ENCODE measurements around the gene ITGA1. TPM values are rescaled to one million over a fixed set of nuclear protein-coding genes. Genes with fewer than 3 reads are reported as not detected.

The ITGA1 gene
- total and polyA plus RNA-seq, 2 of the 8 experiments (the other 6 are each of a cell fraction or from before 2014, with no cell fraction given) = 2.3 to 9.0 TPM

- H3K79me1 ChIP-seq (ENCODE audit: low read depth, low read length) = no peaks in the 10 kb centered on the region
- H2BK20ac ChIP-seq (ENCODE audit: low read length) = no peak overlapping the region
- H3K9me3 ChIP-seq (ENCODE audit: insufficient read depth in 2 of 2, low read depth in 1 of 2, low read length in 1 of 2) = no peaks in the 10 kb centered on the region
- 33% methylated on average over 5 of the region's 5 CpGs; no CpG with 5 or more reads in 1 of the 2 experiments for WGBS, 2 experiments (ENCODE audit: extremely low coverage in 1 of 2, insufficient coverage in 1 of 2, insufficient read length in 1 of 2, insufficient replicate concordance in 2 of 2, low coverage in 1 of 2, low lambda C conversion rate in 2 of 2, missing lambda C conversion rate in 1 of 2)
- no peak for DNase-seq (ENCODE audit: low read depth in 1 of 2, low spot score in 2 of 2)
- no peaks in the 10 kb centered on the region for H3K23me2 ChIP-seq (ENCODE audit: low read depth, low read length)
- no peaks in the 10 kb centered on the region for H3K27me3 ChIP-seq (replicated peaks in 1 of 4; ENCODE audit: control insufficient read depth in 3 of 4, extremely low read depth in 1 of 4, insufficient read depth in 3 of 4, low read length in 3 of 4)
- no peak overlapping the region for H3K23ac ChIP-seq (ENCODE audit: insufficient read length)
- peaks cover 0 to 3% (median 0%) of the 10 kb centered on the region in 4 experiments; a peak in 1 of 7 replicates for H3K4me1 ChIP-seq (replicated peaks in 1 of 4; ENCODE audit: control insufficient read depth in 3 of 4, insufficient read depth in 4 of 4, low read length in 3 of 4)
- no peaks in the 10 kb centered on the region for H4K20me1 ChIP-seq (replicated peaks in 1 of 2; ENCODE audit: control insufficient read depth in 1 of 2, insufficient read depth in 2 of 2, low read length in 2 of 2)
- peak overlapping the region in 1 of 2 experiments; percentile 17; a peak in 2 of 4 replicates for H3K4me2 ChIP-seq (ENCODE audit: insufficient read depth in 1 of 2, low read depth in 2 of 2, low read length in 2 of 2)
- H2BK5ac ChIP-seq (ENCODE audit: low read depth, low read length) = no peak overlapping the region
- H3K4me3 ChIP-seq (ENCODE audit: extremely low read depth in 1 of 4, insufficient read depth in 2 of 4, low read depth in 3 of 4, low read length in 4 of 4) = no peak overlapping the region
- ChIA-PET POLR2A (ENCODE audit: partially characterized antibody) (no interaction called here), CTCF (ENCODE audit: partially characterized antibody) (interaction anchor here (1.0 to 1.4 kb wide), 3 partner anchors 80 to 175 kb away, joined by 3 read pairs; no protein-coding TSS in a partner anchor)
- H2BK120ac ChIP-seq (replicated peaks; ENCODE audit: low read depth, low read length) = no peak overlapping the region
- H2BK12ac ChIP-seq (ENCODE audit: low read depth, low read length) = no peak overlapping the region
- H3K79me2 ChIP-seq (ENCODE audit: control insufficient read depth in 1 of 2, insufficient read depth in 2 of 2, low read length in 2 of 2) = no peaks in the 10 kb centered on the region
- FAIRE-seq = peak; percentile 72
- H3K36me3 ChIP-seq (ENCODE audit: control insufficient read depth in 2 of 4, insufficient read depth in 4 of 4, low read length in 3 of 4) = no peaks in the 10 kb centered on the region
- no peak overlapping the region for H3K56ac ChIP-seq (replicated peaks; ENCODE audit: insufficient read length, low read depth, low read length)
- no peak overlapping the region for H2BK15ac ChIP-seq (ENCODE audit: low read length)
- H3K14ac ChIP-seq (ENCODE audit: insufficient read length) = no peak overlapping the region
- H3K4ac ChIP-seq (replicated peaks; ENCODE audit: insufficient read length, low read depth, low read length) = no peak overlapping the region
- H3K9ac ChIP-seq (replicated peaks in 1 of 4; ENCODE audit: extremely low read depth in 1 of 4, low read depth in 3 of 4, low read length in 3 of 4) = no peak overlapping the region
- no peak overlapping the region for H4K91ac ChIP-seq (replicated peaks; ENCODE audit: insufficient read length, low read length)
- H2AK5ac ChIP-seq (ENCODE audit: low read depth, low read length) = no peak overlapping the region
- H4K5ac ChIP-seq (ENCODE audit: insufficient read length, low read depth, low read length) = no peak overlapping the region
- no peak overlapping the region for H3K27ac ChIP-seq (ENCODE audit: low read depth, low read length)
- no peak overlapping the region for H3K18ac ChIP-seq (ENCODE audit: extremely low read depth, low read length)
- H4K8ac ChIP-seq (ENCODE audit: extremely low read depth, insufficient read depth, low read length) = no peak overlapping the region
- H2AFZ ChIP-seq (ENCODE audit: low read length) = no peak overlapping the region
- TF ChIP-seq KDM5A (IDR thresholded peaks at IDR 0.05; ENCODE audit: low read length) = no peak
- TF ChIP-seq, protein P1, sequence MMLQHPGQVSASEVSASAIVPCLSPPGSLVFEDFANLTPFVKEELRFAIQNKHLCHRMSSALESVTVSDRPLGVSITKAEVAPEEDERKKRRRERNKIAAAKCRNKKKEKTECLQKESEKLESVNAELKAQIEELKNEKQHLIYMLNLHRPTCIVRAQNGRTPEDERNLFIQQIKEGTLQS (IDR thresholded peaks at IDR 0.05; ENCODE audit: insufficient read depth, low read depth, low read length) = no peak
- no peak for TF ChIP-seq YY1 (IDR thresholded peaks at IDR 0.05; ENCODE audit: low read depth, low read length)
- TF ChIP-seq, protein P2, sequence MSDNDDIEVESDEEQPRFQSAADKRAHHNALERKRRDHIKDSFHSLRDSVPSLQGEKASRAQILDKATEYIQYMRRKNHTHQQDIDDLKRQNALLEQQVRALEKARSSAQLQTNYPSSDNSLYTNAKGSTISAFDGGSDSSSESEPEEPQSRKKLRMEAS (IDR thresholded peaks at IDR 0.05) = no peak
- no peak for TF ChIP-seq PHF8 (conservative IDR thresholded peaks at IDR 0.05; ENCODE audit: low read depth, low read length)
- no peak for TF ChIP-seq NANOG (IDR thresholded peaks at IDR 0.05; ENCODE audit: insufficient read depth, low read depth, low read length, poor library complexity, severe bottlenecking)
- TF ChIP-seq POLR2A (IDR thresholded peaks at IDR 0.05; ENCODE audit: control extremely low read depth in 1 of 2, low read depth in 2 of 2, low read length in 2 of 2) = no peak
- no peak for TF ChIP-seq E2F6 (IDR thresholded peaks at IDR 0.05)
- no peak for TF ChIP-seq TAF1 (IDR thresholded peaks at IDR 0.05; ENCODE audit: low read depth, low read length)
- TF ChIP-seq HDAC2 (IDR thresholded peaks at IDR 0.05; ENCODE audit: borderline replicate concordance in 1 of 2, low read depth in 2 of 2, low read length in 2 of 2) = no peak
- TF ChIP-seq RXRA (IDR thresholded peaks at IDR 0.05; ENCODE audit: insufficient read depth, low read depth, low read length) = no peak
- TF ChIP-seq BCL11A (IDR thresholded peaks at IDR 0.05; ENCODE audit: low read depth in 2 of 2, low read length in 2 of 2) = no peak
- TF ChIP-seq CHD2 (IDR thresholded peaks at IDR 0.05; ENCODE audit: low read length) = no peak
Measured at GRCh38 chr5:52774005-52774410, 13.7 kb upstream of the ITGA1 start.
